Measurements from ENCODE around the gene CNIH2. TPM values are rescaled to one million over a fixed set of nuclear protein-coding genes. Genes with fewer than 3 reads are reported as not detected.
A peak's percentile ranks its signal among the peaks of the same experiment; 100 is the strongest.

The CNIH2 gene
- polyA plus RNA-seq, 1 donor from 2014 or later = 47.9 TPM

DNA sequence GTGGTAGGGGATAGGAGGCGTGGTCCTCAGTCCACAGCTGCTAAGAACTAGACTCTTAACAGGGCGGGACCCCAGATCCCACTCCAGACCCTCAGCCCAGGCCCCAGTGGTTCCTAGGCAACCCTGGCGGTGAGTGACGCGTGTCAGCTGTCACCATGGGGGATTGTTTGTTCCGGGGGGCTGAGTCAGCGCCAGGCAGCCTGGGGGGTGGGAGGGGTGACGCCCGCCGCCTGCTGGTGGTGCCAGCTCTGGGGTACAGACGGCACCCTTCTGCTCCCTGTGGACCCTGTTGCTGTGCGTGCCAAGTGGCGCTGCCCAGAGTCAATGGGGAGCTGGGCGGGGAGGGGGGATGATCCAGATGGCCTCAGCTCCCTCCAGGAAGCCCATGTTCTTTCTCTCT is 2.5 kb downstream of the CNIH2 start:
- no peaks in the 10 kb centered on the region for H3K9me3 ChIP-seq (ENCODE audit: low read length)
- peak overlapping the region; percentile 77 for H3K4me2 ChIP-seq (ENCODE audit: low read length)
- H3K27me3 ChIP-seq (ENCODE audit: insufficient read depth, low read depth, low read length) = no peaks in the 10 kb centered on the region
- no peaks in the 10 kb centered on the region for H3K9me2 ChIP-seq (ENCODE audit: insufficient read depth, low read length)
- peaks cover 4% of the 10 kb centered on the region for H3F3A ChIP-seq (ENCODE audit: insufficient read depth, low read length, poor library complexity, severe bottlenecking)
- H3K79me2 ChIP-seq (replicated peaks; ENCODE audit: insufficient read depth, low read length) = peaks cover 58% of the 10 kb centered on the region
- H3K4me3 ChIP-seq (ENCODE audit: low read length) = peak overlapping the region; percentile 76
- H2AFZ ChIP-seq (ENCODE audit: low read depth, low read length) = no peak overlapping the region
- TF ChIP-seq EZH2 (IDR thresholded peaks at IDR 0.05; ENCODE audit: borderline replicate concordance, insufficient read depth, low read length, poor library complexity, severe bottlenecking) (no peak), RAD21 (conservative IDR thresholded peaks at IDR 0.05) (no peak), MXI1 (conservative IDR thresholded peaks at IDR 0.05; ENCODE audit: poor library complexity, severe bottlenecking) (no peak), TAF1 (IDR thresholded peaks at IDR 0.05; ENCODE audit: low read depth) (no peak), EP300 (conservative IDR thresholded peaks at IDR 0.05; ENCODE audit: poor library complexity, severe bottlenecking) (no peak), CTCF (IDR thresholded peaks at IDR 0.05; ENCODE audit: poor library complexity, severe bottlenecking) (no peak), POLR2AphosphoS5 (IDR thresholded peaks at IDR 0.05) (no peak), SMC3 (conservative IDR thresholded peaks at IDR 0.05; ENCODE audit: poor library complexity) (no peak)
- TF ChIP-seq, protein P1, sequence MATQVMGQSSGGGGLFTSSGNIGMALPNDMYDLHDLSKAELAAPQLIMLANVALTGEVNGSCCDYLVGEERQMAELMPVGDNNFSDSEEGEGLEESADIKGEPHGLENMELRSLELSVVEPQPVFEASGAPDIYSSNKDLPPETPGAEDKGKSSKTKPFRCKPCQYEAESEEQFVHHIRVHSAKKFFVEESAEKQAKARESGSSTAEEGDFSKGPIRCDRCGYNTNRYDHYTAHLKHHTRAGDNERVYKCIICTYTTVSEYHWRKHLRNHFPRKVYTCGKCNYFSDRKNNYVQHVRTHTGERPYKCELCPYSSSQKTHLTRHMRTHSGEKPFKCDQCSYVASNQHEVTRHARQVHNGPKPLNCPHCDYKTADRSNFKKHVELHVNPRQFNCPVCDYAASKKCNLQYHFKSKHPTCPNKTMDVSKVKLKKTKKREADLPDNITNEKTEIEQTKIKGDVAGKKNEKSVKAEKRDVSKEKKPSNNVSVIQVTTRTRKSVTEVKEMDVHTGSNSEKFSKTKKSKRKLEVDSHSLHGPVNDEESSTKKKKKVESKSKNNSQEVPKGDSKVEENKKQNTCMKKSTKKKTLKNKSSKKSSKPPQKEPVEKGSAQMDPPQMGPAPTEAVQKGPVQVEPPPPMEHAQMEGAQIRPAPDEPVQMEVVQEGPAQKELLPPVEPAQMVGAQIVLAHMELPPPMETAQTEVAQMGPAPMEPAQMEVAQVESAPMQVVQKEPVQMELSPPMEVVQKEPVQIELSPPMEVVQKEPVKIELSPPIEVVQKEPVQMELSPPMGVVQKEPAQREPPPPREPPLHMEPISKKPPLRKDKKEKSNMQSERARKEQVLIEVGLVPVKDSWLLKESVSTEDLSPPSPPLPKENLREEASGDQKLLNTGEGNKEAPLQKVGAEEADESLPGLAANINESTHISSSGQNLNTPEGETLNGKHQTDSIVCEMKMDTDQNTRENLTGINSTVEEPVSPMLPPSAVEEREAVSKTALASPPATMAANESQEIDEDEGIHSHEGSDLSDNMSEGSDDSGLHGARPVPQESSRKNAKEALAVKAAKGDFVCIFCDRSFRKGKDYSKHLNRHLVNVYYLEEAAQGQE (IDR thresholded peaks at IDR 0.05; ENCODE audit: borderline replicate concordance) = no peak
- H3K9ac ChIP-seq (ENCODE audit: low read length) = peak overlapping the region; percentile 99
- peaks cover 8% of the 10 kb centered on the region for H4K20me1 ChIP-seq (ENCODE audit: insufficient read depth)
- peak overlapping the region; percentile 98 for H3K27ac ChIP-seq (ENCODE audit: low read length)
- H3K36me3 ChIP-seq (ENCODE audit: insufficient read depth, low read length) = no peaks in the 10 kb centered on the region

GRCh38 chr11:66281001-66281400 is 3.0 kb downstream of the CNIH2 start:
- Histone ChIP-seq H3K9me2 (ENCODE audit: insufficient read depth, low read length) (no peaks in the 10 kb centered on the region), H3K36me3 (ENCODE audit: insufficient read depth, low read length) (no peaks in the 10 kb centered on the region), H3K79me2 (replicated peaks; ENCODE audit: insufficient read depth, low read length) (peaks cover 58% of the 10 kb centered on the region), H3K27ac (ENCODE audit: low read length) (peak overlapping the region; percentile 98), H3K9ac (ENCODE audit: low read length) (peak overlapping the region; percentile 99), H4K20me1 (ENCODE audit: insufficient read depth) (peaks cover 8% of the 10 kb centered on the region), H3K4me3 (ENCODE audit: low read length) (peak overlapping the region; percentile 76), H3K9me3 (ENCODE audit: low read length) (no peaks in the 10 kb centered on the region), H3K27me3 (ENCODE audit: insufficient read depth, low read depth, low read length) (no peaks in the 10 kb centered on the region), H3K4me2 (ENCODE audit: low read length) (no peak overlapping the region), H2AFZ (ENCODE audit: low read depth, low read length) (no peak overlapping the region), H3F3A (ENCODE audit: insufficient read depth, low read length, poor library complexity, severe bottlenecking) (peaks cover 4% of the 10 kb centered on the region)
- TF ChIP-seq POLR2AphosphoS5 (IDR thresholded peaks at IDR 0.05) (no peak), MXI1 (conservative IDR thresholded peaks at IDR 0.05; ENCODE audit: poor library complexity, severe bottlenecking) (no peak), CTCF (IDR thresholded peaks at IDR 0.05; ENCODE audit: poor library complexity, severe bottlenecking) (no peak), EZH2 (IDR thresholded peaks at IDR 0.05; ENCODE audit: borderline replicate concordance, insufficient read depth, low read length, poor library complexity, severe bottlenecking) (no peak), SMC3 (conservative IDR thresholded peaks at IDR 0.05; ENCODE audit: poor library complexity) (no peak), EP300 (conservative IDR thresholded peaks at IDR 0.05; ENCODE audit: poor library complexity, severe bottlenecking) (no peak), TAF1 (IDR thresholded peaks at IDR 0.05; ENCODE audit: low read depth) (no peak), RAD21 (conservative IDR thresholded peaks at IDR 0.05) (no peak)
- TF ChIP-seq, protein P1 (IDR thresholded peaks at IDR 0.05; ENCODE audit: borderline replicate concordance) = no peak

Measured in neural cell (in vitro differentiated cells).